ENCODE measurements around the gene CTU1. TPM values are rescaled to one million over a fixed set of nuclear protein-coding genes. Genes with fewer than 3 reads are reported as not detected.

CTU1 gene
- total RNA-seq, 3 donors from 2014 or later: 4.3 to 8.1 (median 4.8) TPM

DNA sequence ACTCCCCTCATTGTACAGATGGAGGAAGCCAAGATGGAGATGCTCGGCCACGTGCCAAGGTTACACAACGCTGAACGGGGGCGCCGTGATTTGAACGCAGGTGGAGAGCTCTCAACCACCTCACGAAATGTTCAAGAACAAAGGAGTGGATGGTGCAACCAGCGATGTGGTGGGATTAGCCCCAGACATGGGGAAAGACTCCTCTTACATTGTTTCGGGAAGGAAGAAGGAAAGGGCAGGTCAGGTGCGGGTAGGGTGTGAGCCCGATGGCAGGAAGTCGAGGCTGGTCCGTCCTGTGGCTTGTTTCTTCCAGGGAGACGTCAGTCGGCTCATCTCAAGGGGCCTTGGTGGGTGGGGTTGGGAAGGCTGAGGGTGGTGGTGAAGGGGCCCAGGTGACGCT lies 18.4 kb downstream of the CTU1 start:
- H3K4me1 ChIP-seq (ENCODE audit: low read depth): peaks cover 2% of the 10 kb centered on the region
- no peaks in the 10 kb centered on the region for H3K36me3 ChIP-seq (ENCODE audit: low read depth)
- intact Hi-C loops (cut with DNase I, micrococcal nuclease): no loop called here
- TF ChIP-seq, protein P1, sequence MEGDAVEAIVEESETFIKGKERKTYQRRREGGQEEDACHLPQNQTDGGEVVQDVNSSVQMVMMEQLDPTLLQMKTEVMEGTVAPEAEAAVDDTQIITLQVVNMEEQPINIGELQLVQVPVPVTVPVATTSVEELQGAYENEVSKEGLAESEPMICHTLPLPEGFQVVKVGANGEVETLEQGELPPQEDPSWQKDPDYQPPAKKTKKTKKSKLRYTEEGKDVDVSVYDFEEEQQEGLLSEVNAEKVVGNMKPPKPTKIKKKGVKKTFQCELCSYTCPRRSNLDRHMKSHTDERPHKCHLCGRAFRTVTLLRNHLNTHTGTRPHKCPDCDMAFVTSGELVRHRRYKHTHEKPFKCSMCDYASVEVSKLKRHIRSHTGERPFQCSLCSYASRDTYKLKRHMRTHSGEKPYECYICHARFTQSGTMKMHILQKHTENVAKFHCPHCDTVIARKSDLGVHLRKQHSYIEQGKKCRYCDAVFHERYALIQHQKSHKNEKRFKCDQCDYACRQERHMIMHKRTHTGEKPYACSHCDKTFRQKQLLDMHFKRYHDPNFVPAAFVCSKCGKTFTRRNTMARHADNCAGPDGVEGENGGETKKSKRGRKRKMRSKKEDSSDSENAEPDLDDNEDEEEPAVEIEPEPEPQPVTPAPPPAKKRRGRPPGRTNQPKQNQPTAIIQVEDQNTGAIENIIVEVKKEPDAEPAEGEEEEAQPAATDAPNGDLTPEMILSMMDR (IDR thresholded peaks at IDR 0.05): no peak
- DNase-seq (no peak), ATAC-seq (no peak)
- H3K9me3 ChIP-seq: no peaks in the 10 kb centered on the region
- no peak overlapping the region for H3K4me3 ChIP-seq

GRCh38 chr19:51086153-51086850 lies 21.9 kb downstream of the CTU1 start:
- Histone ChIP-seq H3K9me3 (no peaks in the 10 kb centered on the region), H3K36me3 (ENCODE audit: low read depth) (no peaks in the 10 kb centered on the region), H3K4me3 (no peak overlapping the region), H3K4me1 (ENCODE audit: low read depth) (no peaks in the 10 kb centered on the region)
- TF ChIP-seq, protein P1 (IDR thresholded peaks at IDR 0.05): no peak
- ATAC-seq (no peak), DNase-seq (no peak)
- intact Hi-C loops (cut with DNase I, micrococcal nuclease): no loop called here

GRCh38 chr19:51084505-51084904 lies 23.7 kb downstream of the CTU1 start:
- intact Hi-C loops (cut with DNase I, micrococcal nuclease): no loop called here
- Histone ChIP-seq H3K36me3 (ENCODE audit: low read depth) (no peaks in the 10 kb centered on the region), H3K4me1 (ENCODE audit: low read depth) (no peaks in the 10 kb centered on the region), H3K4me3 (no peak overlapping the region), H3K9me3 (no peaks in the 10 kb centered on the region)
- no peak for DNase-seq
- ATAC-seq: no peak
- TF ChIP-seq, protein P1 (IDR thresholded peaks at IDR 0.05): no peak

GRCh38 chr19:51083783-51084182 lies 24.4 kb downstream of the CTU1 start:
- no peaks in the 10 kb centered on the region for H3K9me3 ChIP-seq
- no peak overlapping the region for H3K4me3 ChIP-seq
- no peaks in the 10 kb centered on the region for H3K4me1 ChIP-seq (ENCODE audit: low read depth)
- DNase-seq: no peak
- ATAC-seq: no peak
- H3K36me3 ChIP-seq (ENCODE audit: low read depth): no peaks in the 10 kb centered on the region
- TF ChIP-seq, protein P1 (IDR thresholded peaks at IDR 0.05): no peak
- intact Hi-C loops (cut with DNase I, micrococcal nuclease): no loop called here

- DNase-seq: no peak
- H3K36me3 ChIP-seq (ENCODE audit: low read depth): no peaks in the 10 kb centered on the region
- no peaks in the 10 kb centered on the region for H3K9me3 ChIP-seq
- no peak for ATAC-seq
- intact Hi-C loops (cut with DNase I, micrococcal nuclease): no loop called here
- H3K4me1 ChIP-seq (ENCODE audit: low read depth): no peaks in the 10 kb centered on the region
- no peak overlapping the region for H3K4me3 ChIP-seq
- TF ChIP-seq, protein P1 (IDR thresholded peaks at IDR 0.05): no peak
Measured at GRCh38 chr19:51083181-51083580, 25.0 kb downstream of the CTU1 start.

- no peak for ATAC-seq
Measured at GRCh38 chr19:51082611-51083010, 25.6 kb downstream of the CTU1 start, which contains the start of gene KLK14. Gene KLK14 (minus strand): TSS chr19:51082887. CDS start chr19:51082614, 273 bp downstream.

More at GRCh38 chr19:51082611-51083010, 25.6 kb downstream of the CTU1 start, which contains the start of gene KLK14:
- Histone ChIP-seq H3K9me3 (no peaks in the 10 kb centered on the region), H3K36me3 (ENCODE audit: low read depth) (no peaks in the 10 kb centered on the region), H3K4me1 (ENCODE audit: low read depth) (no peaks in the 10 kb centered on the region), H3K4me3 (no peak within 1 kb of the TSS)
- intact Hi-C loops (cut with DNase I, micrococcal nuclease): no loop called here
- TF ChIP-seq, protein P1 (IDR thresholded peaks at IDR 0.05): no peak
- DNase-seq: no peak
